ENCODE measurements around the gene BRF1. TPM values are rescaled to one million over a fixed set of nuclear protein-coding genes. Genes with fewer than 3 reads are reported as not detected.

BRF1 gene
- total and polyA plus RNA-seq, 2 of the 8 experiments (the other 6 are each of a cell fraction or from before 2014, with no cell fraction given) = 7.7 to 18.3 TPM

DNA sequence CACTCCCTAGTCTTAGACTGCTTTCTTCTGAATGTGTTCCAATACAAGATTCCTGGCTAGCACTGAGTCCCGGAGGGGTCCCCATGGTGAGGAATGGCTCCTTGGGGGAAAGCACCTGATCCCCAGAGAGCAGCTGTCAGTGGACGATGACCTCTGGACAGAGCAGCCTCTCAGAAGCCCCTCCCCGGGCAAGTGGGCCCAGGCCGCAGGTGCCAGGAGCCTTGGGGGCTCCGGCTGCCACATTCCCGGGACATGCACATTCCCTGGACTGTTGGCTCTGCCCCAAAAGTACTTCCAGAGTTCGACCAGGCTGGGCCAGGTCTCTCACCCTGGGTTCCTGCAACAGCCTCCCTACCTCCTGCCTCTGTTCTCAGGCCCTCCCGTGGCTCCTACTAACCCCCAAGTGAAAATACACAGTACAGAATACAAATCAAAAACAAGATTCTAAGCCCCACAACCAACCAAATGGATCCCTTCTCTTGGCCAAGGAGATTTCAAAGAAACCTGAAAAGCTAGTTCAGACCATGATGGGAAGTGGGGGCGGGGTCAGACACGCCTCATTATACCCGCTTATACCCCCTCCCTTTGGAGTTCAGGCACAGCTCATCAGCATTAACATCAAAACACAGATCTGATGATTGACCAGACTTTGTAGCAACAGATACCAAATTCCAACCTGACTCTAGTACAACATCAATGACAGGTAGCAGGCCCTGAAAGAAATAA lies 75.8 kb downstream of the BRF1 start:
- no peak overlapping the region for H2BK5ac ChIP-seq (ENCODE audit: low read depth, low read length)
- H3K18ac ChIP-seq (ENCODE audit: extremely low read depth, low read length) = no peak overlapping the region
- CTCF ChIA-PET (ENCODE audit: partially characterized antibody) = interaction anchor here (0.6 to 1.8 kb wide), 8 partner anchors 11 to 66 kb away, joined by 3 to 9 read pairs (median 3); no protein-coding TSS in a partner anchor
- H3K9ac ChIP-seq (replicated peaks in 1 of 4; ENCODE audit: extremely low read depth in 1 of 4, low read depth in 3 of 4, low read length in 3 of 4) = no peak overlapping the region
- POLR2A ChIA-PET (ENCODE audit: partially characterized antibody) = no interaction called here
- WGBS, 2 experiments (ENCODE audit: extremely low coverage in 1 of 2, insufficient coverage in 1 of 2, insufficient read length in 1 of 2, insufficient replicate concordance in 2 of 2, low coverage in 1 of 2, low lambda C conversion rate in 2 of 2, missing lambda C conversion rate in 1 of 2) = 92% methylated on average over 10 of the region's 11 CpGs; no CpG with 5 or more reads in 1 of the 2 experiments
- H2BK120ac ChIP-seq (replicated peaks; ENCODE audit: low read depth, low read length) = no peak overlapping the region
- no peak for DNase-seq (ENCODE audit: low read depth in 1 of 2, low spot score in 2 of 2)
- no peak overlapping the region for H4K8ac ChIP-seq (ENCODE audit: extremely low read depth, insufficient read depth, low read length)
- no peak overlapping the region for H4K91ac ChIP-seq (replicated peaks; ENCODE audit: insufficient read length, low read length)
- peaks cover 2% of the 10 kb centered on the region; the same call in 1 of the 2 replicates for H3K23me2 ChIP-seq (ENCODE audit: low read depth, low read length)
- no peak for FAIRE-seq
- no peaks in the 10 kb centered on the region for H3K9me3 ChIP-seq (ENCODE audit: insufficient read depth in 2 of 2, low read depth in 1 of 2, low read length in 1 of 2)
- no peak overlapping the region for H3K56ac ChIP-seq (replicated peaks; ENCODE audit: insufficient read length, low read depth, low read length)
- H3K79me2 ChIP-seq (ENCODE audit: control insufficient read depth in 1 of 2, insufficient read depth in 2 of 2, low read length in 2 of 2) = no peaks in the 10 kb centered on the region
- H4K5ac ChIP-seq (ENCODE audit: insufficient read length, low read depth, low read length) = no peak overlapping the region
- no peak overlapping the region for H2AK5ac ChIP-seq (ENCODE audit: low read depth, low read length)
- no peak for TF ChIP-seq JUND (IDR thresholded peaks at IDR 0.05; ENCODE audit: low read length)
- TF ChIP-seq KDM1A (IDR thresholded peaks at IDR 0.05; ENCODE audit: borderline replicate concordance, low read length) = no peak
- no peak for TF ChIP-seq NRF1 (IDR thresholded peaks at IDR 0.05; ENCODE audit: low read depth, low read length)
- TF ChIP-seq MAFK (IDR thresholded peaks at IDR 0.05; ENCODE audit: low read depth, low read length) = no peak
- TF ChIP-seq BRCA1 (IDR thresholded peaks at IDR 0.05; ENCODE audit: low read depth, low read length) = no peak
- no peak overlapping the region for H3K23ac ChIP-seq (ENCODE audit: insufficient read length)
- H2BK15ac ChIP-seq (ENCODE audit: low read length) = no peak overlapping the region
- no peak overlapping the region for H3K4me2 ChIP-seq (ENCODE audit: insufficient read depth in 1 of 2, low read depth in 2 of 2, low read length in 2 of 2)
- H3K4ac ChIP-seq (replicated peaks; ENCODE audit: insufficient read length, low read depth, low read length) = no peak overlapping the region
- no peak overlapping the region for H2BK12ac ChIP-seq (ENCODE audit: low read depth, low read length)
- peaks cover 0 to 10% of the 10 kb centered on the region in 2 experiments for H4K20me1 ChIP-seq (replicated peaks in 1 of 2; ENCODE audit: control insufficient read depth in 1 of 2, insufficient read depth in 2 of 2, low read length in 2 of 2)
- no peak overlapping the region for H2BK20ac ChIP-seq (ENCODE audit: low read length)
- H3K14ac ChIP-seq (ENCODE audit: insufficient read length) = no peak overlapping the region
- no peak overlapping the region for H3K27ac ChIP-seq (ENCODE audit: low read depth, low read length)
- no peak overlapping the region for H3K4me3 ChIP-seq (ENCODE audit: extremely low read depth in 1 of 4, insufficient read depth in 2 of 4, low read depth in 3 of 4, low read length in 4 of 4)
- no peaks in the 10 kb centered on the region for H3K79me1 ChIP-seq (ENCODE audit: low read depth, low read length)
- H3K4me1 ChIP-seq (replicated peaks in 1 of 4; ENCODE audit: control insufficient read depth in 3 of 4, insufficient read depth in 4 of 4, low read length in 3 of 4) = no peaks in the 10 kb centered on the region
- no peak overlapping the region for H2AFZ ChIP-seq (ENCODE audit: low read length)
- H3K36me3 ChIP-seq (ENCODE audit: control insufficient read depth in 2 of 4, insufficient read depth in 4 of 4, low read length in 3 of 4) = no peaks in the 10 kb centered on the region; a peak in 3 of 8 replicates
- H3K27me3 ChIP-seq (replicated peaks in 1 of 4; ENCODE audit: control insufficient read depth in 3 of 4, extremely low read depth in 1 of 4, insufficient read depth in 3 of 4, low read length in 3 of 4) = no peaks in the 10 kb centered on the region
